ENCODE results near the gene AP1AR.

GRCh38 chr4:112206431-112206830 is 25.2 kb upstream of the AP1AR start:
- TF ChIP-seq, protein P1, sequence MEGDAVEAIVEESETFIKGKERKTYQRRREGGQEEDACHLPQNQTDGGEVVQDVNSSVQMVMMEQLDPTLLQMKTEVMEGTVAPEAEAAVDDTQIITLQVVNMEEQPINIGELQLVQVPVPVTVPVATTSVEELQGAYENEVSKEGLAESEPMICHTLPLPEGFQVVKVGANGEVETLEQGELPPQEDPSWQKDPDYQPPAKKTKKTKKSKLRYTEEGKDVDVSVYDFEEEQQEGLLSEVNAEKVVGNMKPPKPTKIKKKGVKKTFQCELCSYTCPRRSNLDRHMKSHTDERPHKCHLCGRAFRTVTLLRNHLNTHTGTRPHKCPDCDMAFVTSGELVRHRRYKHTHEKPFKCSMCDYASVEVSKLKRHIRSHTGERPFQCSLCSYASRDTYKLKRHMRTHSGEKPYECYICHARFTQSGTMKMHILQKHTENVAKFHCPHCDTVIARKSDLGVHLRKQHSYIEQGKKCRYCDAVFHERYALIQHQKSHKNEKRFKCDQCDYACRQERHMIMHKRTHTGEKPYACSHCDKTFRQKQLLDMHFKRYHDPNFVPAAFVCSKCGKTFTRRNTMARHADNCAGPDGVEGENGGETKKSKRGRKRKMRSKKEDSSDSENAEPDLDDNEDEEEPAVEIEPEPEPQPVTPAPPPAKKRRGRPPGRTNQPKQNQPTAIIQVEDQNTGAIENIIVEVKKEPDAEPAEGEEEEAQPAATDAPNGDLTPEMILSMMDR (IDR thresholded peaks at IDR 0.05): no peak
- no peak for TF ChIP-seq POLR2A (IDR thresholded peaks at IDR 0.05)

Measured in heart left ventricle (tissue), 13 donors.